ENCODE measurements around the gene ERC2. TPM values are rescaled to one million over a fixed set of nuclear protein-coding genes. Genes with fewer than 3 reads are reported as not detected.

Gene ERC2
- total RNA-seq, 1 donor from 2014 or later = 0.65 TPM

DNA sequence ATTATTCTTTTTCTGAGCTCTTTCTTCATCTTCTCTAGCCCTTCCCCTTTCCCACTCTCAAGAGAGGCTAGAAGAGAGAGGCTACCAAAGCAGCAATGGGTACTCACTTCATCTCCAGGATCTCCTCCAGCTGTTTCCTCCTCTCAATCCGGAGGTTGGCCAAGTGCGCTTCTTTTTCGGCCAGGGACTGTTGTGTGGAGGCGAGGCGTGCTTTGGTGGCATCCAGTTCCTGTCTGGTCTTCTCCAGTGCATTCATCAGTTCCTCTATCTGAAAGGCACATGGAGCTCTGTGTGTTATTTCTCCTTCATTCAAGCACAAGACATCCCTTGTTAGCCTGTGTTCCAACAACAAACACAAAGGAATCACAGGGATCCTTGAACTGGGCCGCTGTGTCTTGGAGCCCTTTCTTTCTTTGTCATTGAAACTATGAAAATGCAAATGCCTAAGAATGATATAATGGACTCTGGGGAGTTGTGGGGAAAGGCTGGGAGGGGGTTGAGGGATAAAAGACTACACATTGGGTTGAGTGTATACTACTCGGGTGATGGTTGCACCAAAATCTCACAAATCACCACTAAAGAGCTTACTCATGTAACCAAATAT lies 579.9 kb downstream of the ERC2 start:
- Mint-ChIP-seq H3K9me3 (ENCODE audit: low read depth) (no peaks in the 10 kb centered on the region), H3K4me3 (ENCODE audit: unreplicated experiment) (no peak overlapping the region), H3K36me3 (ENCODE audit: low read depth) (no peaks in the 10 kb centered on the region), H3K27me3 (ENCODE audit: low read depth) (no peaks in the 10 kb centered on the region), H3K4me1 (ENCODE audit: low read depth) (peaks cover 15% of the 10 kb centered on the region), H3K27ac (ENCODE audit: unreplicated experiment) (no peak overlapping the region)
- TF ChIP-seq, protein P1, sequence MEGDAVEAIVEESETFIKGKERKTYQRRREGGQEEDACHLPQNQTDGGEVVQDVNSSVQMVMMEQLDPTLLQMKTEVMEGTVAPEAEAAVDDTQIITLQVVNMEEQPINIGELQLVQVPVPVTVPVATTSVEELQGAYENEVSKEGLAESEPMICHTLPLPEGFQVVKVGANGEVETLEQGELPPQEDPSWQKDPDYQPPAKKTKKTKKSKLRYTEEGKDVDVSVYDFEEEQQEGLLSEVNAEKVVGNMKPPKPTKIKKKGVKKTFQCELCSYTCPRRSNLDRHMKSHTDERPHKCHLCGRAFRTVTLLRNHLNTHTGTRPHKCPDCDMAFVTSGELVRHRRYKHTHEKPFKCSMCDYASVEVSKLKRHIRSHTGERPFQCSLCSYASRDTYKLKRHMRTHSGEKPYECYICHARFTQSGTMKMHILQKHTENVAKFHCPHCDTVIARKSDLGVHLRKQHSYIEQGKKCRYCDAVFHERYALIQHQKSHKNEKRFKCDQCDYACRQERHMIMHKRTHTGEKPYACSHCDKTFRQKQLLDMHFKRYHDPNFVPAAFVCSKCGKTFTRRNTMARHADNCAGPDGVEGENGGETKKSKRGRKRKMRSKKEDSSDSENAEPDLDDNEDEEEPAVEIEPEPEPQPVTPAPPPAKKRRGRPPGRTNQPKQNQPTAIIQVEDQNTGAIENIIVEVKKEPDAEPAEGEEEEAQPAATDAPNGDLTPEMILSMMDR (IDR thresholded peaks at IDR 0.05) = no peak
- DNase-seq (ENCODE audit: low spot score) = no peak

- H3K9me3 Mint-ChIP-seq (ENCODE audit: low read depth) = no peaks in the 10 kb centered on the region
Observed at GRCh38 chr3:55885721-55886120, 582.5 kb downstream of the ERC2 start.

GRCh38 chr3:55884491-55885285 lies 583.6 kb downstream of the ERC2 start:
- Mint-ChIP-seq H3K4me3 (ENCODE audit: unreplicated experiment) (no peak overlapping the region), H3K9me3 (ENCODE audit: low read depth) (no peaks in the 10 kb centered on the region), H3K36me3 (ENCODE audit: low read depth) (no peaks in the 10 kb centered on the region), H3K4me1 (ENCODE audit: low read depth) (peaks cover 14% of the 10 kb centered on the region), H3K27me3 (ENCODE audit: low read depth) (no peaks in the 10 kb centered on the region), H3K27ac (ENCODE audit: unreplicated experiment) (no peak overlapping the region)
- DNase-seq (ENCODE audit: low spot score) = no peak
- TF ChIP-seq, protein P1 (IDR thresholded peaks at IDR 0.05) = no peak

More at GRCh38 chr3:55885721-55886120, 582.5 kb downstream of the ERC2 start:
- H3K27me3 Mint-ChIP-seq (ENCODE audit: low read depth) = no peaks in the 10 kb centered on the region
- H3K4me3 Mint-ChIP-seq (ENCODE audit: unreplicated experiment) = no peak overlapping the region
- H3K4me1 Mint-ChIP-seq (ENCODE audit: low read depth) = peaks cover 8% of the 10 kb centered on the region
- TF ChIP-seq, protein P1 (IDR thresholded peaks at IDR 0.05) = peak; percentile 38
- no peaks in the 10 kb centered on the region for H3K36me3 Mint-ChIP-seq (ENCODE audit: low read depth)
- no peak overlapping the region for H3K27ac Mint-ChIP-seq (ENCODE audit: unreplicated experiment)
- no peak for DNase-seq (ENCODE audit: low spot score)

DNA sequence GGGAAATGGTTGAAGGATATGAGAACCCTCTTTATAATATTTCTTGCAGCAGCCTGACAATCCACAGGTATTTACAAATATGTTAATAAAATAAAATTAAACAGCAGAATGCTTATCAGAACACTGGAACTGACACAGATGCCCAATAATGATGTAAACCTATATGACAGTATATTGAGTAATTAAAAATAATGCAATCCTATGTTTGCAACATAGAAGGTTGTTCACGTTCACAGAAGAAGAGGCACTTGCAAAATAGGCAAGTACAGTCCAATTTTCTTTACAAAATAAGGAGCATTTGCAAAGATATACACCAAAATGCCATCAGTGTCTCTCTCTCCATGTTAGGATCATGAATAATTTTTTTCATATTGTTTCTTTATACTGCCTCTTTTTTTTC lies 584.2 kb downstream of the ERC2 start:
- H3K9me3 Mint-ChIP-seq (ENCODE audit: low read depth) = no peaks in the 10 kb centered on the region
- H3K4me3 Mint-ChIP-seq (ENCODE audit: unreplicated experiment) = no peak overlapping the region
- H3K36me3 Mint-ChIP-seq (ENCODE audit: low read depth) = no peaks in the 10 kb centered on the region
- no peak overlapping the region for H3K27ac Mint-ChIP-seq (ENCODE audit: unreplicated experiment)
- TF ChIP-seq, protein P1 (IDR thresholded peaks at IDR 0.05) = no peak
- peaks cover 13% of the 10 kb centered on the region for H3K4me1 Mint-ChIP-seq (ENCODE audit: low read depth)
- H3K27me3 Mint-ChIP-seq (ENCODE audit: low read depth) = no peaks in the 10 kb centered on the region
- no peak for DNase-seq (ENCODE audit: low spot score)

DNA sequence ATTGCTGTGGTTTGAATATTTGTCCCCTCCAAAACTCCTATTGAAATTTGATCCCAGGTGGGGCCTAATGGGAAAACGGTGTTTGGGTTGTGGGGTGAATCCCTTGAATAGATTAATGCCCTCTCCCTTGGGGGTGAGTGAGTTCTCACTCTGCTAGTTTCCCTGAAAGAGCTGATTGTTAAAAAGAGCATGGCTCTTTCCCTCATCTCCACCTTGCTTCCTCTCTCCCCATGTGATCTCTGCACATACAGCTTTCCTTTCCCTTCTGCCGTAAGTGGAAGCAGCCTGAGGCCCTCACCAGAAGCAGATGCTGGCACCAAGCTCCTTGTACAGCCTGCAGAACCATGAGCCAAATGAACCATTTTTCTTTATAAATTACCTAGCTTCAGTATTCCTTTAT lies 586.3 kb downstream of the ERC2 start:
- Mint-ChIP-seq H3K4me1 (ENCODE audit: low read depth) (peaks cover 20% of the 10 kb centered on the region), H3K27me3 (ENCODE audit: low read depth) (no peaks in the 10 kb centered on the region), H3K9me3 (ENCODE audit: low read depth) (no peaks in the 10 kb centered on the region), H3K36me3 (ENCODE audit: low read depth) (no peaks in the 10 kb centered on the region), H3K27ac (ENCODE audit: unreplicated experiment) (no peak overlapping the region), H3K4me3 (ENCODE audit: unreplicated experiment) (no peak overlapping the region)
- TF ChIP-seq, protein P1 (IDR thresholded peaks at IDR 0.05) = no peak
- DNase-seq (ENCODE audit: low spot score) = no peak

All from chondrocyte (in vitro differentiated cells).